ENCODE measurements around the gene SLC9A9. TPM values are rescaled to one million over a fixed set of nuclear protein-coding genes. Genes with fewer than 3 reads are reported as not detected.

SLC9A9 gene
- total and polyA plus RNA-seq, 9 of the 15 experiments (the other 6 are each of a cell fraction or from before 2014, with no cell fraction given): 0.03 to 0.13 TPM; not detected in 7

DNA sequence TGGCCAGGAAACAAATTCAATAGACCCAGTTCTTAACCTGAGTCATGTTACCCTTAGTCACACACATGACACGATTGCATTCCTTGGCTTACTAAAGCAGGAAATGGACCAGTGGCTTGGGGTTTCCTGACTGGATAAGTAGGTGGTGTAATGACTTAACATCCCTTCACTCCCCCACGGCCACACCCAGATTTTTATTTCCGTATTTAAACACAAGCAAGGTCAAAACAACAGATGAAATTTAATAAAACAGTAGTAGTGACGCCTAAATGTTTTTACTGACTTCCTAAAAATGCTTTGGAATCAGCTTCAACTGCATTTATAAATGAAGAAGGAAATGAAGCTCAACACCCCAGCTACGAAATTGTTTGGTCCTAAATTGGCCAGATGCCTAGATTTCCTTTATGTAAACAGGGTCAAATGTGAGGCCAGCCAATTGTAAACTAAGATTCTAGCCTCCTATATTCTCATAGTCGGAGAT, 404.4 kb downstream of the SLC9A9 start (continued):
- TF ChIP-seq, protein P1, sequence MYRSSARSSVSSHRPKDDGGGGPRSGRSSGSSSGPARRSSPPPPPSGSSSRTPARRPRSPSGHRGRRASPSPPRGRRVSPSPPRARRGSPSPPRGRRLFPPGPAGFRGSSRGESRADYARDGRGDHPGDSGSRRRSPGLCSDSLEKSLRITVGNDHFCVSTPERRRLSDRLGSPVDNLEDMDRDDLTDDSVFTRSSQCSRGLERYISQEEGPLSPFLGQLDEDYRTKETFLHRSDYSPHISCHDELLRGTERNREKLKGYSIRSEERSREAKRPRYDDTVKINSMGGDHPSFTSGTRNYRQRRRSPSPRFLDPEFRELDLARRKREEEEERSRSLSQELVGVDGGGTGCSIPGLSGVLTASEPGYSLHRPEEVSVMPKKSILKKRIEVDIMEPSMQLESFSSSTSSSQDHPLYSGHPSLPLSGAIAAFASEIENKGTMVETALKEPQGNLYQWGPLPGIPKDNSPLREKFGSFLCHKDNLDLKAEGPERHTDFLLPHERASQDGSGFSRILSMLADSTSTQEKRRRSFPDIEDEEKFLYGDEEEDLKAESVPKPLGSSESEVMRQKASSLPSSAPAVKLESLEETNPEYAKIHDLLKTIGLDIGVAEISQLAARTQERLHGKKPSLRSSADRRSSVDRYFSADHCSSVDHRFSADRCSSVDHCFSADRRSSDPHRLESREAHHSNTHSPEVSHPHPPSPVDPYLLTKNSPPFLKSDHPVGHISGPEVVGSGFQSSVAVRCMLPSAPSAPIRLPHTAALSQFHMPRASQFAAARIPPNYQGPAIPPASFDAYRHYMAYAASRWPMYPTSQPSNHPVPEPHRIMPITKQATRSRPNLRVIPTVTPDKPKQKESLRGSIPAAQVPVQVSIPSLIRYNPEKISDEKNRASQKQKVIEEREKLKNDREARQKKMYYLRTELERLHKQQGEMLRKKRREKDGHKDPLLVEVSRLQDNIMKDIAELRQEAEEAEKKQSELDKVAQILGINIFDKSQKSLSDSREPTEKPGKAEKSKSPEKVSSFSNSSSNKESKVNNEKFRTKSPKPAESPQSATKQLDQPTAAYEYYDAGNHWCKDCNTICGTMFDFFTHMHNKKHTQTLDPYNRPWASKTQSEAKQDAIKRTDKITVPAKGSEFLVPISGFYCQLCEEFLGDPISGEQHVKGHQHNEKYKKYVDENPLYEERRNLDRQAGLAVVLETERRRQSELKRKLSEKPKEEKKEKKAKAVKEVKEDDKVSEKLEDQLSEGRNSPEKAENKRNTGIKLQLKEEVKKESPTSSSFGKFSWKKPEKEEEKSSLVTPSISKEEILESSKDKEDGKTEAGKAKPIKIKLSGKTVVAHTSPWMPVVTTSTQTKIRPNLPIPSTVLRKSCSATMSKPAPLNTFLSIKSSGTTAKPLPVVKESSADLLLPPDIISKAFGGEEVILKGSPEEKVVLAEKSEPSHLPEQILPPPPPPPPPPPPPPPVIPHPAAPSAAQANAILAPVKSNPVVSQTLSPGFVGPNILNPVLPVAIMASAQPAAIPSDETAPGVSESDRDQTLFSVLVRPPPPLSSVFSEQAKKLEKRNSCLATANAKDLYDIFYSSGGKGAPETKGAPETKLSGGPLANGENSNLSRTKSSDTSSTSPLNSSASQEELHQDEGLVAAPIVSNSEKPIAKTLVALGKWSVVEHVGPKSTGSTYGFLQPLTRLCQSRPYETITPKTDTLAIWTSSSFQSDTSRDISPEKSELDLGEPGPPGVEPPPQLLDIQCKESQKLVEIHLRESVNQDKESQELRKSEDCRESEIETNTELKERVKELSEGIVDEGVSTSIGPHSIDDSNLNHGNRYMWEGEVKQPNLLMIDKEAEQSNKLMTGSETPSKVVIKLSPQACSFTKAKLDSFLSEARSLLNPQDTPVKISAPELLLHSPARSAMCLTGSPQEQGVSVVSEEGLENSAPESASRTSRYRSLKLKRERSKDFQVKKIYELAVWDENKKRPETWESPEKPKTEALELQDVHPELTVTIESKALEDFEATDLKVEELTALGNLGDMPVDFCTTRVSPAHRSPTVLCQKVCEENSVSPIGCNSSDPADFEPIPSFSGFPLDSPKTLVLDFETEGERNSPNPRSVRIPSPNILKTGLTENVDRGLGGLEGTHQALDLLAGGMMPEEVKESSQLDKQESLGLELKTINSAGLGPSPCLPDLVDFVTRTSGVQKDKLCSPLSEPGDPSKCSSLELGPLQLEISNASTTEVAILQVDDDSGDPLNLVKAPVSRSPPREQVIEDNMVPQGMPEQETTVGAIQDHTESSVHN (IDR thresholded peaks at IDR 0.05; ENCODE audit: borderline replicate concordance in 1 of 2, low read depth in 1 of 2): 0 out of 4 replicates have a peak, but pooled peaks of 1 of the 2 experiments have one; percentile 36
- TF ChIP-seq, protein P2, sequence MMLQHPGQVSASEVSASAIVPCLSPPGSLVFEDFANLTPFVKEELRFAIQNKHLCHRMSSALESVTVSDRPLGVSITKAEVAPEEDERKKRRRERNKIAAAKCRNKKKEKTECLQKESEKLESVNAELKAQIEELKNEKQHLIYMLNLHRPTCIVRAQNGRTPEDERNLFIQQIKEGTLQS (IDR thresholded peaks at IDR 0.05): peak; percentile 78
- TF ChIP-seq, protein P2 (CRISPR knock-in tag; conservative IDR thresholded peaks at IDR 0.05): no peak
- TF ChIP-seq JUND (IDR thresholded peaks at IDR 0.05; ENCODE audit: borderline replicate concordance, low read depth, low read length) (peak; percentile 38; the same call in 1 of the 2 replicates), JUND (tag; IDR thresholded peaks at IDR 0.05; ENCODE audit: borderline replicate concordance, low read depth, low read length) (peak; percentile 33; the same call in 1 of the 3 replicates), EHMT2 (IDR thresholded peaks at IDR 0.05) (peak; percentile 62), ZNF146 (CRISPR knock-in tag; IDR thresholded peaks at IDR 0.05; ENCODE audit: unreplicated experiment) (no peak)
- TF ChIP-seq, protein P3, sequence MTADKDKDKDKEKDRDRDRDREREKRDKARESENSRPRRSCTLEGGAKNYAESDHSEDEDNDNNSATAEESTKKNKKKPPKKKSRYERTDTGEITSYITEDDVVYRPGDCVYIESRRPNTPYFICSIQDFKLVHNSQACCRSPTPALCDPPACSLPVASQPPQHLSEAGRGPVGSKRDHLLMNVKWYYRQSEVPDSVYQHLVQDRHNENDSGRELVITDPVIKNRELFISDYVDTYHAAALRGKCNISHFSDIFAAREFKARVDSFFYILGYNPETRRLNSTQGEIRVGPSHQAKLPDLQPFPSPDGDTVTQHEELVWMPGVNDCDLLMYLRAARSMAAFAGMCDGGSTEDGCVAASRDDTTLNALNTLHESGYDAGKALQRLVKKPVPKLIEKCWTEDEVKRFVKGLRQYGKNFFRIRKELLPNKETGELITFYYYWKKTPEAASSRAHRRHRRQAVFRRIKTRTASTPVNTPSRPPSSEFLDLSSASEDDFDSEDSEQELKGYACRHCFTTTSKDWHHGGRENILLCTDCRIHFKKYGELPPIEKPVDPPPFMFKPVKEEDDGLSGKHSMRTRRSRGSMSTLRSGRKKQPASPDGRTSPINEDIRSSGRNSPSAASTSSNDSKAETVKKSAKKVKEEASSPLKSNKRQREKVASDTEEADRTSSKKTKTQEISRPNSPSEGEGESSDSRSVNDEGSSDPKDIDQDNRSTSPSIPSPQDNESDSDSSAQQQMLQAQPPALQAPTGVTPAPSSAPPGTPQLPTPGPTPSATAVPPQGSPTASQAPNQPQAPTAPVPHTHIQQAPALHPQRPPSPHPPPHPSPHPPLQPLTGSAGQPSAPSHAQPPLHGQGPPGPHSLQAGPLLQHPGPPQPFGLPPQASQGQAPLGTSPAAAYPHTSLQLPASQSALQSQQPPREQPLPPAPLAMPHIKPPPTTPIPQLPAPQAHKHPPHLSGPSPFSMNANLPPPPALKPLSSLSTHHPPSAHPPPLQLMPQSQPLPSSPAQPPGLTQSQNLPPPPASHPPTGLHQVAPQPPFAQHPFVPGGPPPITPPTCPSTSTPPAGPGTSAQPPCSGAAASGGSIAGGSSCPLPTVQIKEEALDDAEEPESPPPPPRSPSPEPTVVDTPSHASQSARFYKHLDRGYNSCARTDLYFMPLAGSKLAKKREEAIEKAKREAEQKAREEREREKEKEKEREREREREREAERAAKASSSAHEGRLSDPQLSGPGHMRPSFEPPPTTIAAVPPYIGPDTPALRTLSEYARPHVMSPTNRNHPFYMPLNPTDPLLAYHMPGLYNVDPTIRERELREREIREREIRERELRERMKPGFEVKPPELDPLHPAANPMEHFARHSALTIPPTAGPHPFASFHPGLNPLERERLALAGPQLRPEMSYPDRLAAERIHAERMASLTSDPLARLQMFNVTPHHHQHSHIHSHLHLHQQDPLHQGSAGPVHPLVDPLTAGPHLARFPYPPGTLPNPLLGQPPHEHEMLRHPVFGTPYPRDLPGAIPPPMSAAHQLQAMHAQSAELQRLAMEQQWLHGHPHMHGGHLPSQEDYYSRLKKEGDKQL (CRISPR knock-in tag; IDR thresholded peaks at IDR 0.05; ENCODE audit: borderline replicate concordance): no peak
